ENCODE measurements around the gene MYO7B.

Gene MYO7B

GRCh38 chr2:127630096-127630863 is 94.8 kb downstream of the MYO7B start:
- TF ChIP-seq PPARA (CRISPR knock-in tag; IDR thresholded peaks at IDR 0.05; ENCODE audit: borderline replicate concordance) (no peak), TSHZ2 (CRISPR knock-in tag; IDR thresholded peaks at IDR 0.05) (no peak), SNAI2 (CRISPR knock-in tag; IDR thresholded peaks at IDR 0.05) (no peak)
- no peak for ATAC-seq

- ATAC-seq, result no peak
- TF ChIP-seq ARNTL (CRISPR knock-in tag; IDR thresholded peaks at IDR 0.05; ENCODE audit: borderline replicate concordance, low read depth), result no peak
- no peak for TF ChIP-seq CSRNP3 (CRISPR knock-in tag; IDR thresholded peaks at IDR 0.05)
Observed at GRCh38 chr2:127630864-127631540, 95.5 kb downstream of the MYO7B start.

GRCh38 chr2:127631541-127631996 is 96.1 kb downstream of the MYO7B start:
- ATAC-seq, result no peak
- TF ChIP-seq ZC3H10 (CRISPR knock-in tag; IDR thresholded peaks at IDR 0.05) (no peak), ESRRG (CRISPR knock-in tag; IDR thresholded peaks at IDR 0.05) (no peak), TOX (CRISPR knock-in tag; IDR thresholded peaks at IDR 0.05; ENCODE audit: borderline replicate concordance) (no peak), ZFP3 (CRISPR knock-in tag; IDR thresholded peaks at IDR 0.05) (no peak), RARB (CRISPR knock-in tag; IDR thresholded peaks at IDR 0.05) (no peak), TCF4 (CRISPR knock-in tag; IDR thresholded peaks at IDR 0.05; ENCODE audit: borderline replicate concordance) (no peak), ARNTL (CRISPR knock-in tag; IDR thresholded peaks at IDR 0.05; ENCODE audit: borderline replicate concordance, low read depth) (no peak), SNAI2 (CRISPR knock-in tag; IDR thresholded peaks at IDR 0.05) (no peak), CREB5 (CRISPR knock-in tag; IDR thresholded peaks at IDR 0.05; ENCODE audit: low read depth) (no peak), ZNF8 (CRISPR knock-in tag; IDR thresholded peaks at IDR 0.05) (no peak), TSHZ2 (CRISPR knock-in tag; IDR thresholded peaks at IDR 0.05) (no peak), POU6F1 (CRISPR knock-in tag; IDR thresholded peaks at IDR 0.05; ENCODE audit: borderline replicate concordance, low read depth) (no peak), CSDC2 (CRISPR knock-in tag; IDR thresholded peaks at IDR 0.05) (no peak), PATZ1 (CRISPR knock-in tag; IDR thresholded peaks at IDR 0.05; ENCODE audit: borderline replicate concordance) (no peak), CSRNP3 (CRISPR knock-in tag; IDR thresholded peaks at IDR 0.05) (no peak), ISL1 (CRISPR knock-in tag; IDR thresholded peaks at IDR 0.05) (no peak), BACH2 (CRISPR knock-in tag; IDR thresholded peaks at IDR 0.05; ENCODE audit: borderline replicate concordance) (no peak)

All from SK-N-SH treated with all-trans-retinoic acid at 6 μM for 48 hours (cell line).